Nephron (organoid): Measurements from ENCODE around the gene NEGR1.

ENCODE experiments used
- H3K27ac Mint-ChIP-seq, 3 experiments: 2 replicates each; pipeline ENCODE4 v1.8.0; 2020; ENCODE audit warnings: mixed read lengths in 3 of 3, mild to moderate bottlenecking in 2 of 3, moderate library complexity in 1 of 3
- H3K27me3 Mint-ChIP-seq: 2 replicates; pipeline ENCODE4 v1.8.0; 2021; ENCODE audit warnings: low read depth, mild to moderate bottlenecking, moderate library complexity, mixed read lengths
- H3K36me3 Mint-ChIP-seq: 2 replicates; pipeline ENCODE4 v1.8.0; 2020; ENCODE audit warnings: low read depth, mixed read lengths
- H3K4me1 Mint-ChIP-seq: 2 replicates; pipeline ENCODE4 v1.8.0; 2020; ENCODE audit warnings: mixed read lengths
- H3K4me3 Mint-ChIP-seq, 3 experiments: 2 replicates each; pipeline ENCODE4 v1.8.0; 2020; ENCODE audit warnings: mild to moderate bottlenecking in 3 of 3, mixed read lengths in 3 of 3, moderate library complexity in 2 of 3
- H3K9me3 Mint-ChIP-seq: 2 replicates; pipeline ENCODE4 v1.8.0; 2020; ENCODE audit warnings: mixed read lengths
- CTCF ChIP-seq, 3 experiments: fragments of 200-600 bp; sonication (generic); IDR thresholded peaks; one replicate each; pipeline ENCODE4 v1.5.0; 2021; ENCODE audit warnings: antibody characterized with exemption in 3 of 3; ENCODE audit not compliant: unreplicated experiment in 3 of 3

The NEGR1 gene

DNA sequence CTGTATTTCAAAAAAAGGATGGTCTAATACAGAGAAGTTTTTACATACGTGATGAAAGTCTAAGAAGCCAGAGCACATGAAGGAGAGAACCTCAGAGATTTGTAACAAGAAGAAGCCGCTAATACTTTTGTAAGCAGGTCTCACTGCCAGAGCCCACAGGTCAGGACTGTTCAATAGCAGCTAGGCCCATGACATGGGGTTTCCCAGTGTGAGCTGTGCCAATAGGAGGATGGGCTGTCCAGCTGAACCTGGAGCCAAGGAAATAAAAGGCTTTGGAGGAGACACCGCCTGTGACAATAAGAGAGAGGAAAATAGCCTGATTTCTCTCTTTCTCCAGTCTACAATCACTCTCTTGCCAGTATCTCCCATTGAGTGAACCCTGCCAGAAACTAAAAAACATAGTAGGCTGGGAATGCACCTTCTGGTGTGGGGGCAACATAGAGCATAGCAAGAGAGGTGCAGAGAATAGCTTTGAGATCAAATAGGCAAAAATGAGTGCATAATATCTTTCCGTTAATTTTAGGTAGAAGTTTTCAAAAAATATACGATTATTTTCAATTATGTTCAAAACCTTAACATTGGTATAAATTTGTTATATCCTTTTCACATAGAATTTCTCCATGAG, 360.3 kb downstream of the NEGR1 start:
- Mint-ChIP-seq H3K9me3 (no peaks in the 10 kb centered on the region), H3K27ac (no peak overlapping the region), H3K27me3 (no peaks in the 10 kb centered on the region)

GRCh38 chr1:71921204-71921603, 361.1 kb downstream of the NEGR1 start:
- TF ChIP-seq CTCF (IDR thresholded peaks at IDR 0.05; ENCODE audit: unreplicated experiment in 3 of 3) = no peak
- H3K4me3 Mint-ChIP-seq = no peak overlapping the region
- H3K27me3 Mint-ChIP-seq = no peaks in the 10 kb centered on the region
- H3K4me1 Mint-ChIP-seq = no peaks in the 10 kb centered on the region
- no peaks in the 10 kb centered on the region for H3K36me3 Mint-ChIP-seq
- H3K9me3 Mint-ChIP-seq = no peaks in the 10 kb centered on the region
- no peak overlapping the region for H3K27ac Mint-ChIP-seq

More for the DNA sequence above, 360.3 kb downstream of the NEGR1 start:
- no peaks in the 10 kb centered on the region for H3K36me3 Mint-ChIP-seq
- H3K4me3 Mint-ChIP-seq = no peak overlapping the region
- TF ChIP-seq CTCF (IDR thresholded peaks at IDR 0.05; ENCODE audit: unreplicated experiment in 3 of 3) = no peak
- H3K4me1 Mint-ChIP-seq = no peaks in the 10 kb centered on the region

- H3K36me3 Mint-ChIP-seq = no peaks in the 10 kb centered on the region
- TF ChIP-seq CTCF (IDR thresholded peaks at IDR 0.05; ENCODE audit: unreplicated experiment in 3 of 3) = no peak
- no peaks in the 10 kb centered on the region for H3K27me3 Mint-ChIP-seq
- no peak overlapping the region for H3K4me3 Mint-ChIP-seq
- H3K9me3 Mint-ChIP-seq = no peaks in the 10 kb centered on the region
- peak overlapping the region; percentile 4 to 37 (median 21) for H3K27ac Mint-ChIP-seq
- no peaks in the 10 kb centered on the region for H3K4me1 Mint-ChIP-seq
Observed at GRCh38 chr1:71920556-71920955, 361.8 kb downstream of the NEGR1 start.

GRCh38 chr1:71919811-71920509, 362.4 kb downstream of the NEGR1 start:
- TF ChIP-seq CTCF (IDR thresholded peaks at IDR 0.05; ENCODE audit: unreplicated experiment in 3 of 3) = no peak
- Mint-ChIP-seq H3K9me3 (no peaks in the 10 kb centered on the region), H3K4me3 (no peak overlapping the region), H3K27ac (peak overlapping the region in 2 of 3 experiments; percentile 4 to 21), H3K36me3 (no peaks in the 10 kb centered on the region), H3K27me3 (no peaks in the 10 kb centered on the region), H3K4me1 (no peaks in the 10 kb centered on the region)

DNA sequence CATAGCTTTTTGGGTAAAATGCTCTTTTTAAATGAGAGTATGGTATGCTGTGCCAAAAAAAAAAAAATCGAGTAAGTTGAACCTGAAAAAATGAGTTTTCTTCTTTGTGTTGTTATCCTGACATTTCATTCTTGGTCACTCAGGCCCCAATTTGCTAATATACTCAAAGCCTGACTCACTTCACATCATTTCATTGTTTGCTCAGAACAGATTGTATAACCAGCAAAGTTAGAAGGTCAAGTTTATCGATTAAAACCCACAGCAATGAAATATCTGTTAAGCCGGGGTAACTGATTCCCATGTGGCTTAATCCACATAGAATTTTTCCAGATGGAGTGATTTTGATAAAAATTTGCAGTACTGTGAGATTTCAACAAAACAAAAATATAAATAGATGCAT, 363.7 kb downstream of the NEGR1 start:
- H3K36me3 Mint-ChIP-seq = no peaks in the 10 kb centered on the region
- no peak overlapping the region for H3K4me3 Mint-ChIP-seq
- no peaks in the 10 kb centered on the region for H3K4me1 Mint-ChIP-seq
- TF ChIP-seq CTCF (IDR thresholded peaks at IDR 0.05; ENCODE audit: unreplicated experiment in 3 of 3) = no peak
- H3K27me3 Mint-ChIP-seq = no peaks in the 10 kb centered on the region
- H3K27ac Mint-ChIP-seq = no peak overlapping the region
- no peaks in the 10 kb centered on the region for H3K9me3 Mint-ChIP-seq

DNA sequence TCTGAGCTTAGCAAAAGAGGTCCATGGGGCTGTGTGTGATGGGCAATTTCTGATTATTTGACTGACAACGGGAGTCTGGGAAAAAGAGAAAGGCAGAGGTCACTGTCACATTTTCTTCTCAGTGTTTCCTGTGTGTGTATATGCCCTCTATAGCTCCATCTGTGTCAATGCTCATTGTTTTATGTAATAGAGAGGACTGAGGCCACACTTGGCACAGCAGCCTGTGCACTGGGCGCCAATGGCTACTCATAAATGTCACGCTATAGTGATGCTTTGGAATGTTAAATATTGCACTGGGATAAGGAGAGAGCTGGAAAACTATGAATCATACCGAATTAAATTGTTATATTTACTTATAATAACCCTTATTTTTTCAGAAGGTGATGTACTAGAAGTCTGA, 365.4 kb downstream of the NEGR1 start:
- Mint-ChIP-seq H3K4me3 (no peak overlapping the region), H3K9me3 (no peaks in the 10 kb centered on the region), H3K4me1 (no peaks in the 10 kb centered on the region), H3K27me3 (no peaks in the 10 kb centered on the region), H3K27ac (no peak overlapping the region), H3K36me3 (no peaks in the 10 kb centered on the region)
- TF ChIP-seq CTCF (IDR thresholded peaks at IDR 0.05; ENCODE audit: unreplicated experiment in 3 of 3) = no peak
